ENCODE data around the gene SORL1. TPM values are rescaled to one million over a fixed set of nuclear protein-coding genes. Genes with fewer than 3 reads are reported as not detected.
A peak's percentile ranks its signal among the peaks of the same experiment; 100 is the strongest.

Gene SORL1
- total RNA-seq, 1 experiment from 2014 or later = 68.3 TPM

- H3K79me2 ChIP-seq (ENCODE audit: insufficient read depth, low read length) = 0 out of 2 replicates have a peak, but pooled peaks cover 2% of the 10 kb centered on the region
- H2BK5ac ChIP-seq (ENCODE audit: insufficient read length, low read length) = no peak overlapping the region
- H4K91ac ChIP-seq (ENCODE audit: insufficient read length, low read depth, low read length) = no peak overlapping the region
- DNase-seq = no peak
- TF ChIP-seq CTCF (conservative IDR thresholded peaks at IDR 0.05) = no peak
- no peak overlapping the region for H2BK12ac ChIP-seq (ENCODE audit: insufficient read length, low read depth, low read length)
- no peaks in the 10 kb centered on the region for H3K79me1 ChIP-seq (ENCODE audit: insufficient read depth, low read depth, low read length, poor library complexity, severe bottlenecking)
- Mint-ChIP-seq H3K27me3 (ENCODE audit: low read depth) (no peaks in the 10 kb centered on the region), H3K4me1 (peaks cover 4 to 5% of the 10 kb centered on the region in 2 experiments; a peak in 3 of 4 replicates), H3K9me3 (peaks cover 3 to 9% of the 10 kb centered on the region in 2 experiments; a peak in 2 of 5 replicates), H3K27ac (peak overlapping the region in 1 of 3 experiments; percentile 54; a peak in 1 of 7 replicates), H3K36me3 (ENCODE audit: insufficient read depth in 1 of 3, low read depth in 3 of 3) (peaks cover 44 to 76% (median 69%) of the 10 kb centered on the region in 3 experiments), H3K4me3 (no peak overlapping the region)
- H3K23ac ChIP-seq (ENCODE audit: insufficient read length, low read depth, low read length) = no peak overlapping the region
- no CpG with 5 or more reads among the region's 4 CpGs for WGBS (ENCODE audit: extremely low coverage, insufficient read length, low lambda C conversion rate)
- no peak overlapping the region for H3K18ac ChIP-seq (ENCODE audit: insufficient read length, low read depth, low read length)
- H3K56ac ChIP-seq (ENCODE audit: insufficient read length, low read depth, low read length) = no peak overlapping the region
- no peak overlapping the region for H3K4ac ChIP-seq (ENCODE audit: low read depth, low read length)
- H2AFZ ChIP-seq (ENCODE audit: low read length) = no peak overlapping the region
- H4K5ac ChIP-seq (ENCODE audit: insufficient read length, low read depth, low read length) = no peak overlapping the region
- H3K27ac ChIP-seq (ENCODE audit: insufficient read length, low read depth, low read length) = no peak overlapping the region
- no peaks in the 10 kb centered on the region for H3K4me1 ChIP-seq (ENCODE audit: insufficient read depth, low read length)
- no peaks in the 10 kb centered on the region for H4K20me1 ChIP-seq (ENCODE audit: control insufficient read depth, insufficient read depth, insufficient read length)
- H4K8ac ChIP-seq (replicated peaks; ENCODE audit: insufficient read length, low read depth, low read length) = no peak overlapping the region
- no peaks in the 10 kb centered on the region for H3K27me3 ChIP-seq (ENCODE audit: insufficient read depth, low read length)
- no peak overlapping the region for H2AK5ac ChIP-seq (ENCODE audit: insufficient read length, low read length)
- no peak overlapping the region for H3K4me2 ChIP-seq (ENCODE audit: insufficient read depth, insufficient read length, low read length)
- no peak overlapping the region for H3K9ac ChIP-seq (ENCODE audit: extremely low read depth, insufficient read length, low read length)
- H3T11ph ChIP-seq (ENCODE audit: low read length) = no peak overlapping the region
- H3K23me2 ChIP-seq (ENCODE audit: insufficient read length, low read depth, low read length, poor library complexity, severe bottlenecking) = no peaks in the 10 kb centered on the region
- no peak overlapping the region for H3K14ac ChIP-seq (ENCODE audit: insufficient read depth, low read length)
- no peak overlapping the region for H2BK120ac ChIP-seq (ENCODE audit: low read depth, low read length, poor library complexity, severe bottlenecking)
- no peak overlapping the region for H2BK20ac ChIP-seq (ENCODE audit: low read depth, low read length, poor library complexity, severe bottlenecking)
- H2BK15ac ChIP-seq (ENCODE audit: low read depth, low read length) = no peak overlapping the region
- no peaks in the 10 kb centered on the region for H3K9me3 ChIP-seq (ENCODE audit: control insufficient read depth, low read depth, low read length)
Measured at GRCh38 chr11:121521145-121522042, 69.3 kb downstream of the SORL1 start.

All from H9 (cell line).